ENCODE measurements around the gene SLC46A3. TPM values are rescaled to one million over a fixed set of nuclear protein-coding genes. Genes with fewer than 3 reads are reported as not detected.

Gene SLC46A3
- total RNA-seq: 4.6 and 8.1 TPM in 2 replicates

GRCh38 chr13:28718543-28719226 lies at the start of gene SLC46A3:
SLC46A3 (minus strand) TSS chr13:28718970; CDS start chr13:28717998, 972 bp downstream.

DNA sequence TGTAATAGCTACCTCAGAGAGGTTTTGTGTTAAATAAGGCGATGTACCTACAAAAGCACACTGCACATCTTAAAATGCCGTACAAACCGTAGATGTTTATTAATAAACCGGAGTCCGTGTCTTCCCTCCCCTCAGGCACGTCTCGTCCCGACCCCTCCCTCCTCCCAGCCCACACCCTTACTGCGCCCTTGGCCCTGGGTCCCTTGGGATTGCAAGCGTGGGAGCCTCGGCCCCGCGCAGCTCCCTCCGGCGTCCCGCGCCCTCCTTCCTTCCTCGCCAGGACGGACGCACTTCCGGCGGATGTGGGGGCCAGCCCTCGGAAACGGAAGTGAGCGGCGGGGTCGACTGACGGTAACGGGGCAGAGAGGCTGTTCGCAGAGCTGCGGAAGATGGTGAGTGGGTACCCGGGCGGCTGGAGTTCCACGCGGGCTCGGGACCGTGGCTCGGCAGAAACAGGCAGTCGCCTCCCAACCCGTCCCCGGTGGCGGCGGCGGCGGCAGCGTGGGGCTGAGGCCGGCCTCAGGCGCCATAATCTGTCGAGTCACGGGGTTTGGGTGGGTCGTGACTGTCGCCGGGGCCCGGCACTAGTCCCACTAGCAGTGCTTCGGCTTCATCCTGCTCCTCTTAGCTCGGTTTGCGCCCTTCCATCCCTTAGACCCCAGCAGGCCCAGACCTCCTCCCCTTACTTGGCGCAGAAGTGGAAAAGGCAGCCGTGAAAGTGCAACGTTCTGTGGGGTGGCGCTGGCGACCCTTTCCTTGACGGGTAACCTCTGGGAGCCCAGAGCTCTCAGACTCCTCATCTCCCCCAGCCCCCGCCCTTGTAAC lies 59.8 kb downstream of the SLC46A3 start, which contains the start of gene POMP:
Gene POMP (plus strand): TSS at position 335 of the 825 bp plus-strand sequence. CDS start 55 bp downstream, at position 390.

Other genes starting within 250 kb of the SLC46A3 start
- 0.08 and 0.65 TPM in 2 replicates for gene FLT1, start 223.8 kb downstream of the SLC46A3 start, total RNA-seq
- gene POMP, start 59.8 kb downstream of the SLC46A3 start, total RNA-seq: 104 and 165 TPM in 2 replicates
- not detected in 2 replicates for gene MTUS2, start 101.4 kb upstream of the SLC46A3 start, total RNA-seq

All from hair follicular keratinocyte (primary cell).